Testis (tissue), 3 donors: ENCODE data around the gene PSMD7. TPM values are rescaled to one million over a fixed set of nuclear protein-coding genes. Genes with fewer than 3 reads are reported as not detected.

Experiments used
- DNase-seq: peaks from one replicate; pipeline ENCODE4 v3.0.0-alpha.2; 2019
- H3K27ac ChIP-seq, 2 donors: fragments of 200-600 bp; sonication (generic); one replicate each; pipeline ENCODE4 v1.5.1; 2019
- H3K27me3 ChIP-seq: fragments of 200-600 bp; sonication (generic); one replicate; pipeline ENCODE4 v1.5.1; 2019
- H3K36me3 ChIP-seq: fragments of 200-600 bp; sonication (generic); one replicate; pipeline ENCODE4 v1.5.1; 2017; ENCODE audit warnings: low read depth; ENCODE audit errors: missing control alignments
- H3K4me1 ChIP-seq: fragments of 200-600 bp; sonication (generic); one replicate; pipeline ENCODE4 v1.5.1; 2019
- H3K4me3 ChIP-seq, 2 donors: fragments of 200-600 bp; sonication (generic); one replicate each; pipeline ENCODE4 v1.5.1; 2017 to 2019
- H3K9me3 ChIP-seq: fragments of 200-600 bp; sonication (generic); one replicate; pipeline ENCODE4 v1.5.1; 2017
- CTCF ChIP-seq, 3 experiments: fragments of 450-650 bp in 2 of 3; fragments of 200-600 bp in 1 of 3; sonication (generic) in 1 of 3; IDR thresholded peaks; one replicate each; pipeline ENCODE4 v1.5.1; 2016 to 2019; ENCODE audit warnings: antibody characterized with exemption in 3 of 3, mild to moderate bottlenecking in 2 of 3, moderate library complexity in 1 of 3
- POLR2A ChIP-seq: fragments of 450-650 bp; IDR thresholded peaks from one replicate; pipeline ENCODE4 v1.6.1; 2017; ENCODE audit warnings: antibody characterized with exemption, mild to moderate bottlenecking, moderate library complexity
- WGBS, 2 donors: methylation state at CpG; one replicate each; pipeline ENCODE4 v1.1.5; 2018; 5-methylcytosine and 5-hydroxymethylcytosine counted together
- intact Hi-C: fragments of 100-400 bp; cut with DNase I; formaldehyde crosslinking; loops from one replicate; pipeline ENCODE4 v1.15.1; 2023; ENCODE audit warnings: low total_unique reads
- polyA plus RNA-seq: library from polyadenylated mRNA; stranded (reverse); fragments of 350-450 nt; fragmentation: Illumina TruSeq; extraction: RNeasy Lipid Tissue Mini Kit (QIAGEN cat#74804); gene quantifications from one replicate; pipeline ENCODE4 v1.2.3, GENCODE V29; 2014; ENCODE audit warnings: low read depth, low replicate concordance; ENCODE audit not compliant: insufficient read depth
- total RNA-seq, 2 donors: library from RNA; depleted of rRNA; stranded (reverse); fragments of >200 nt; gene quantifications; one replicate each; pipeline ENCODE4 v1.2.3, GENCODE V29; 2016

The PSMD7 gene
- total and polyA plus RNA-seq, 3 donors from 2014 or later: 51.6 to 91.4 (median 61.4) TPM

- DNase-seq: no peak
- Histone ChIP-seq H3K27ac (no peak overlapping the region), H3K36me3 (no peaks in the 10 kb centered on the region), H3K4me1 (no peaks in the 10 kb centered on the region), H3K4me3 (no peak overlapping the region), H3K27me3 (no peaks in the 10 kb centered on the region), H3K9me3 (no peaks in the 10 kb centered on the region)
- 68 to 81% methylated on average over 2 of the region's 2 CpGs for WGBS, 2 donors
- intact Hi-C loops: no loop called here
- TF ChIP-seq CTCF (IDR thresholded peaks at IDR 0.05): no peak
Observed at GRCh38 chr16:74271872-74272271, 24.7 kb upstream of the PSMD7 start.

- TF ChIP-seq CTCF (IDR thresholded peaks at IDR 0.05) (peak; percentile 17 to 61 (median 48)), POLR2A (no peak)
- Histone ChIP-seq H3K4me1 (no peaks in the 10 kb centered on the region), H3K4me3 (no peak overlapping the region), H3K9me3 (no peaks in the 10 kb centered on the region), H3K36me3 (no peaks in the 10 kb centered on the region), H3K27me3 (no peaks in the 10 kb centered on the region), H3K27ac (no peak overlapping the region)
- no peak for DNase-seq
- 40 to 61% methylated on average over 2 of the region's 2 CpGs for WGBS, 2 donors
- intact Hi-C loops: no loop called here
Observed at GRCh38 chr16:74275031-74275636, 21.5 kb upstream of the PSMD7 start.

GRCh38 chr16:74275711-74276110, 20.9 kb upstream of the PSMD7 start:
- Histone ChIP-seq H3K4me3 (no peak overlapping the region), H3K9me3 (no peaks in the 10 kb centered on the region), H3K27me3 (no peaks in the 10 kb centered on the region), H3K36me3 (no peaks in the 10 kb centered on the region), H3K4me1 (no peaks in the 10 kb centered on the region), H3K27ac (no peak overlapping the region)
- intact Hi-C loops: no loop called here
- no peak for DNase-seq
- WGBS, 2 donors: 63 to 64% methylated on average over 7 of the region's 7 CpGs
- no peak for TF ChIP-seq CTCF (IDR thresholded peaks at IDR 0.05)

GRCh38 chr16:74277974-74278373, 18.6 kb upstream of the PSMD7 start:
- H3K27ac ChIP-seq: no peak overlapping the region
- no peaks in the 10 kb centered on the region for H3K36me3 ChIP-seq
- intact Hi-C loops: no loop called here
- no peak for DNase-seq
- H3K27me3 ChIP-seq: no peaks in the 10 kb centered on the region
- H3K9me3 ChIP-seq: no peaks in the 10 kb centered on the region
- H3K4me1 ChIP-seq: no peaks in the 10 kb centered on the region
- WGBS, 2 donors: 53% methylated on average over 2 of the region's 2 CpGs
- no peak overlapping the region for H3K4me3 ChIP-seq
- TF ChIP-seq POLR2A: no peak

- intact Hi-C loops: no loop called here
- Histone ChIP-seq H3K27ac (no peak overlapping the region), H3K36me3 (no peaks in the 10 kb centered on the region), H3K27me3 (no peaks in the 10 kb centered on the region), H3K9me3 (no peaks in the 10 kb centered on the region), H3K4me3 (no peak overlapping the region), H3K4me1 (no peaks in the 10 kb centered on the region)
- 78 to 90% methylated on average over 3 of the region's 3 CpGs for WGBS, 2 donors
- no peak for TF ChIP-seq CTCF (IDR thresholded peaks at IDR 0.05)
- TF ChIP-seq POLR2A: no peak
- no peak for DNase-seq
Observed at GRCh38 chr16:74279266-74279665, 17.3 kb upstream of the PSMD7 start.
